ENCODE data around the gene FAM9B. TPM values are rescaled to one million over a fixed set of nuclear protein-coding genes. Genes with fewer than 3 reads are reported as not detected.

Gene FAM9B
- not detected for total RNA-seq (2021; ENCODE audit: unreplicated experiment)
- not detected for polyA plus RNA-seq (2012; ENCODE audit: insufficient read length)
- not detected for Bru-seq, nascent RNA
- not detected for BruChase-seq, experiment 1, labeled RNA remaining after a 2-hour chase
- BruChase-seq, experiment 2, labeled RNA remaining after a 6-hour chase, result not detected
- long read RNA-seq, result 0 reads

GRCh38 chrX:9033989-9034388 is at the start of gene FAM9B:
Gene FAM9B (minus strand): TSS chrX:9034127. CDS start chrX:9032986, 1,141 bp downstream.
- Histone ChIP-seq H3K27me3 (ENCODE audit: control insufficient read depth, insufficient read depth, low read length) (no peaks in the 10 kb centered on the region), H3K4me3 (ENCODE audit: low read depth in 2 of 2, low read length in 2 of 2) (no peak within 1 kb of the TSS), H3K27ac (ENCODE audit: low read length) (no peak within 1 kb of the TSS), H3K36me3 (ENCODE audit: control insufficient read depth, insufficient read depth, low read length) (no peaks in the 10 kb centered on the region), H3K4me1 (ENCODE audit: control insufficient read depth, insufficient read depth, low read length) (no peaks in the 10 kb centered on the region), H3K9me3 (ENCODE audit: control insufficient read depth, insufficient read depth, low read depth, low read length) (no peaks in the 10 kb centered on the region)
- ChIA-PET CTCF (no interaction called here), POLR2A (no interaction called here)
- DNase-seq (ENCODE audit: low read depth, low spot score) (no peak), ATAC-seq (no peak)
- in situ Hi-C loops (cut with HindIII; ENCODE audit: low pct_unique_long_range_greater_than_20kb, low sequenced_read_pairs) (no loop called here), intact Hi-C loops (cut with micrococcal nuclease; ENCODE audit: unreplicated experiment) (no loop called here)
- BruUV-seq (replicated peaks), result no TSS peak
- TF ChIP-seq POLR2AphosphoS5 (IDR thresholded peaks at IDR 0.05; ENCODE audit: low read depth, low read length) (no peak), REST (IDR thresholded peaks at IDR 0.05; ENCODE audit: insufficient read depth in 1 of 2, low read depth in 2 of 2, low read length in 1 of 2) (no peak), TCF7L2 (IDR thresholded peaks at IDR 0.05; ENCODE audit: low read depth, low read length) (no peak), CTCF (IDR thresholded peaks at IDR 0.05) (no peak), SIN3A (IDR thresholded peaks at IDR 0.05; ENCODE audit: borderline replicate concordance, insufficient read depth, low read depth, low read length) (no peak)

GRCh38 chrX:9081271-9081670 is 47.3 kb upstream of the FAM9B start:
- Histone ChIP-seq H3K4me1 (ENCODE audit: control insufficient read depth, insufficient read depth, low read length) (no peaks in the 10 kb centered on the region), H3K9me3 (ENCODE audit: control insufficient read depth, insufficient read depth, low read depth, low read length) (no peaks in the 10 kb centered on the region), H3K27me3 (ENCODE audit: control insufficient read depth, insufficient read depth, low read length) (no peaks in the 10 kb centered on the region), H3K36me3 (ENCODE audit: control insufficient read depth, insufficient read depth, low read length) (no peaks in the 10 kb centered on the region), H3K4me3 (ENCODE audit: low read depth in 2 of 2, low read length in 2 of 2) (no peak overlapping the region), H3K27ac (ENCODE audit: low read length) (no peak overlapping the region)
- in situ Hi-C loops (cut with HindIII; ENCODE audit: low pct_unique_long_range_greater_than_20kb, low sequenced_read_pairs), result no loop called here
- ChIA-PET POLR2A (no interaction called here), CTCF (no interaction called here)
- DNase-seq (ENCODE audit: low read depth, low spot score) (no peak), ATAC-seq (no peak)
- intact Hi-C loops (cut with micrococcal nuclease; ENCODE audit: unreplicated experiment), result no loop called here
- no TSS peak for BruUV-seq (replicated peaks)
- TF ChIP-seq SIN3A (IDR thresholded peaks at IDR 0.05; ENCODE audit: borderline replicate concordance, insufficient read depth, low read depth, low read length), result no peak
- TF ChIP-seq CTCF (IDR thresholded peaks at IDR 0.05), result no peak
- no peak for TF ChIP-seq TCF7L2 (IDR thresholded peaks at IDR 0.05; ENCODE audit: low read depth, low read length)
- TF ChIP-seq REST (IDR thresholded peaks at IDR 0.05; ENCODE audit: insufficient read depth in 1 of 2, low read depth in 2 of 2, low read length in 1 of 2), result no peak
- no peak for TF ChIP-seq POLR2AphosphoS5 (IDR thresholded peaks at IDR 0.05; ENCODE audit: low read depth, low read length)

Measured in Panc1 (cell line).